Heart right ventricle (tissue), 16 donors: ENCODE data around the gene LRP1B. TPM values are rescaled to one million over a fixed set of nuclear protein-coding genes. Genes with fewer than 3 reads are reported as not detected.

Experiments used
- ATAC-seq, 8 donors: fragments of 200-7000 bp; cut with Tn5 transposase; one replicate each; pipeline ENCODE4 v1.9.1; 2020; ENCODE audit warnings: mild to moderate bottlenecking in 8 of 8, moderate library complexity in 8 of 8, moderate number of reproducible peaks in 1 of 8
- DNase-seq, 2 donors: peaks; one replicate each; pipeline ENCODE4 v3.0.0-alpha.2; 2020
- H3K27ac ChIP-seq, 10 donors: fragments of 200-600 bp; sonication (generic) in 2 of 10; one replicate each; pipeline versions ENCODE4 v1.5.0 to v1.8.0; 2020 to 2022; ENCODE audit warnings: mild to moderate bottlenecking in 3 of 10
- H3K27me3 ChIP-seq, 7 donors: fragments of 200-600 bp; one replicate each; pipeline ENCODE4 v1.8.0; 2021 to 2022; ENCODE audit warnings: mild to moderate bottlenecking in 2 of 7
- H3K36me3 ChIP-seq, 9 donors: fragments of 200-600 bp; sonication (generic) in 1 of 9; one replicate each; pipeline versions ENCODE4 v1.5.0 to v1.8.0; 2020 to 2022; ENCODE audit warnings: mild to moderate bottlenecking in 2 of 9
- H3K4me1 ChIP-seq, 9 donors: fragments of 200-600 bp; sonication (generic) in 1 of 9; one replicate each; pipeline versions ENCODE4 v1.5.0 to v1.8.0; 2020 to 2022; ENCODE audit warnings: mild to moderate bottlenecking in 4 of 9
- H3K4me3 ChIP-seq, 10 donors: fragments of 200-600 bp; sonication (generic) in 2 of 10; one replicate each; pipeline versions ENCODE4 v1.5.0 to v1.8.0; 2020 to 2022; ENCODE audit warnings: mild to moderate bottlenecking in 7 of 10, moderate library complexity in 2 of 10
- H3K9me3 ChIP-seq, 11 donors: fragments of 200-600 bp in 10 of 11; sonication (generic) in 2 of 11; one replicate each; pipeline versions ENCODE4 v1.5.0 to v1.8.0; 2013 to 2022; ENCODE audit warnings: mild to moderate bottlenecking in 2 of 11, control low read depth in 1 of 11, moderate library complexity in 1 of 11
- CTCF ChIP-seq, 9 donors: fragments of 200-600 bp; sonication (generic) in 2 of 9; IDR thresholded peaks; one replicate each; pipeline versions ENCODE4 v1.5.0 to v1.8.0; 2021 to 2022; ENCODE audit warnings: antibody characterized with exemption in 9 of 9, mild to moderate bottlenecking in 5 of 9, moderate library complexity in 1 of 9
- WGBS, 2 donors: extraction: QIAGEN DNeasy Blood & Tissue Kit; methylation state at CpG; one replicate each; pipeline ENCODE4 v1.1.7; 2013; ENCODE audit warnings: inconsistent platforms in 1 of 2; 5-methylcytosine and 5-hydroxymethylcytosine counted together
- intact Hi-C, 10 donors: fragments of 100-400 bp; cut with DNase I; formaldehyde crosslinking; loops; one replicate each; pipeline versions ENCODE4 v1.11.1 to v1.14.2; 2022
- polyA plus RNA-seq, 2 donors: library from polyadenylated mRNA; stranded (reverse); fragments of 200-250 nt; gene quantifications; one replicate each; pipeline ENCODE4 v1.2.3, GENCODE V29; 2013
- total RNA-seq, 10 donors: library from RNA; stranded (reverse); fragmentation: NEBNext Ultra II Directional in 3 of 10; extraction: Animal tissue kit (Norgen Biotek cat#: 25700) in 3 of 10; gene quantifications; one replicate each; pipeline versions ENCODE4 v1.2.1 to v1.2.4, GENCODE V29; 2021 to 2023
- donor health status: Arrhythmogenic right ventricular cardiomyopathy.
- donor health status: ischemic (EF 13 %, LVEDD 7.1; RV severe dilation, severe dysfunction).
- donor health status: healthy with polysubstance abuse.
- donor health status: DM: no; HTN: yes; CAD: no.
- donor health status: DM: no; HTN: no; CAD: no.
- donor health status: ischemic (EF 25% LVEDD 6.9; RV normal size, moderate dysfunction).
- donor health status: ischemic (EF 25% LVEDD 5.7; RV mildly dilated, moderate dysfunction).
- donor health status: healthy.
- donor health status: DM: yes; HTN: yes; CAD: no.
- donor health status: Ischemic cardiomyopathy.
- donor health status: ischemic (EF 35%, LVEDD 5.7; RV mildly dilated, moderate dysfunction).
- donor health status: nonischemic (EF 11% LVEDD 7.7; RV severe dilation, severe dysfunction).
- donor health status: DM: yes; HTN: yes; CAD: no.
- donor health status: PGD.
- donor health status: ischemic (EF 29% LVEDD 5.4; RV normal size, mild dysfunction).
- donor health status: nonischemic (EF 23%, LVEDD 6.1; RV moderate dilation, normal function).

LRP1B gene
- total and polyA plus RNA-seq, 12 donors: 0.02 to 0.27 (median 0.14) TPM; not detected in 1

DNA sequence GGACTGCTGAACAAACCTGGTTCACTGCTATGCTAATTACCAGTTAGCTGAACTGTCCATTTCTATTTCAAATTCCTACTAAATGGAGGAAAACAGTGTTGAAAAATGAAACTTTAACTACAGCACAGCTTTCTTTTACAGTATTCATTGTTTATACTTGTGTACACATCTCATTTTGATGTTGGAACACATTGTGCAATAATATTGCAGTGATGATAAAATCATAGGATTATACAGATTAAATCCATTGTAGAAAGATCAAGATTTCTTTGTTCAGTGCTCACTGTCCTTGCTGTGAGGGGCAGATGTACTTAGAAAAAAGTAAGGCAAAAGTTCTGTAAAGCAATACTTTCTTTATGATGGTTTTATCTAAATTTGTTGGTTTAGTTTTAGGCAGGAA, 1055.1 kb downstream of the LRP1B start:
- H3K4me1 ChIP-seq: peaks cover 0 to 7% (median 0%) of the 10 kb centered on the region in 9 donors
- H3K27me3 ChIP-seq: no peaks in the 10 kb centered on the region
- no peak overlapping the region for H3K4me3 ChIP-seq
- no peak overlapping the region for H3K27ac ChIP-seq
- no peaks in the 10 kb centered on the region for H3K36me3 ChIP-seq
- no peak for DNase-seq
- TF ChIP-seq CTCF (IDR thresholded peaks at IDR 0.05): no peak
- no peak for ATAC-seq
- intact Hi-C loops: no loop called here
- H3K9me3 ChIP-seq: peaks cover 0 to 3% (median 0%) of the 10 kb centered on the region in 11 donors

- intact Hi-C loops: no loop called here
- H3K36me3 ChIP-seq: no peaks in the 10 kb centered on the region
- no peaks in the 10 kb centered on the region for H3K27me3 ChIP-seq
- WGBS, 2 donors: 91 to 92% methylated on average over 9 of the region's 9 CpGs
- DNase-seq (no peak), ATAC-seq (no peak)
- no peak overlapping the region for H3K27ac ChIP-seq
- peaks cover 0 to 3% (median 0%) of the 10 kb centered on the region in 11 donors for H3K9me3 ChIP-seq
- H3K4me3 ChIP-seq: no peak overlapping the region
- TF ChIP-seq CTCF (IDR thresholded peaks at IDR 0.05): no peak
- no peaks in the 10 kb centered on the region for H3K4me1 ChIP-seq
Observed at GRCh38 chr2:141068053-141068682, 1062.6 kb downstream of the LRP1B start.

- Histone ChIP-seq H3K9me3 (no peaks in the 10 kb centered on the region), H3K36me3 (no peaks in the 10 kb centered on the region), H3K27me3 (no peaks in the 10 kb centered on the region), H3K4me3 (no peak overlapping the region), H3K27ac (no peak overlapping the region), H3K4me1 (peaks cover 0 to 5% (median 0%) of the 10 kb centered on the region in 9 donors)
- TF ChIP-seq CTCF (IDR thresholded peaks at IDR 0.05): no peak
- DNase-seq (no peak), ATAC-seq (no peak)
- intact Hi-C loops: no loop called here
- WGBS, 2 donors: 61 to 74% methylated on average over 4 of the region's 4 CpGs
Observed at GRCh38 chr2:141065042-141065441, 1065.8 kb downstream of the LRP1B start.

- no peaks in the 10 kb centered on the region for H3K9me3 ChIP-seq
- peaks cover 0 to 5% (median 0%) of the 10 kb centered on the region in 9 donors for H3K4me1 ChIP-seq
- no peak for TF ChIP-seq CTCF (IDR thresholded peaks at IDR 0.05)
- ATAC-seq (no peak), DNase-seq (no peak)
- H3K36me3 ChIP-seq: no peaks in the 10 kb centered on the region
- no peak overlapping the region for H3K4me3 ChIP-seq
- intact Hi-C loops: no loop called here
- H3K27ac ChIP-seq: no peak overlapping the region
- H3K27me3 ChIP-seq: no peaks in the 10 kb centered on the region
- WGBS, 2 donors: 69 to 74% methylated on average over 4 of the region's 4 CpGs
Observed at GRCh38 chr2:141063406-141063805, 1067.4 kb downstream of the LRP1B start.
